Keratinocyte (primary cell): ENCODE measurements around the gene TBC1D5.

Experiments
- CTCF ChIP-seq, 3 experiments: IDR thresholded peaks in 1 of 3; conservative IDR thresholded peaks in 1 of 3; optimal IDR thresholded peaks in 1 of 3; 2 replicates in 2 of 3; 3 replicates in 1 of 3; pipeline versions ENCODE3 to v1.5.1; 2011; ENCODE audit warnings: low read length in 3 of 3, mild to moderate bottlenecking in 3 of 3, moderate library complexity in 2 of 3, control low read depth in 1 of 3, inconsistent platforms in 1 of 3; ENCODE audit not compliant: insufficient read depth in 2 of 3; ENCODE audit errors: extremely low read depth in 1 of 3
- EZH2 ChIP-seq: IDR thresholded peaks from one replicate; pipeline ENCODE4 v1.6.1; 2012; ENCODE audit warnings: inconsistent platforms, mild to moderate bottlenecking, low read length, moderate library complexity

GRCh38 chr3:17707813-17708543 is 34.5 kb downstream of the TBC1D5 start:
- no peak for TF ChIP-seq CTCF (optimal IDR thresholded peaks at IDR 0.05 in 1 of 3, IDR thresholded peaks at IDR 0.05 in 1 of 3, conservative IDR thresholded peaks at IDR 0.05 in 1 of 3; ENCODE audit: extremely low read depth in 1 of 3, insufficient read depth in 2 of 3, low read length in 3 of 3)
- no peak for TF ChIP-seq EZH2
